NT2/D1 (cell line): ENCODE results near the gene PTPRK.

ENCODE experiments used
- SUZ12 ChIP-seq: IDR thresholded peaks from 2 replicates; pipeline ENCODE4 v1.6.1; 2011; ENCODE audit not compliant: insufficient read length, insufficient read depth; ENCODE audit errors: extremely low read depth
- ZNF274 ChIP-seq: IDR thresholded peaks from 2 replicates; pipeline ENCODE4 v1.6.1; 2011; ENCODE audit warnings: mild to moderate bottlenecking, low read depth, low read length

DNA sequence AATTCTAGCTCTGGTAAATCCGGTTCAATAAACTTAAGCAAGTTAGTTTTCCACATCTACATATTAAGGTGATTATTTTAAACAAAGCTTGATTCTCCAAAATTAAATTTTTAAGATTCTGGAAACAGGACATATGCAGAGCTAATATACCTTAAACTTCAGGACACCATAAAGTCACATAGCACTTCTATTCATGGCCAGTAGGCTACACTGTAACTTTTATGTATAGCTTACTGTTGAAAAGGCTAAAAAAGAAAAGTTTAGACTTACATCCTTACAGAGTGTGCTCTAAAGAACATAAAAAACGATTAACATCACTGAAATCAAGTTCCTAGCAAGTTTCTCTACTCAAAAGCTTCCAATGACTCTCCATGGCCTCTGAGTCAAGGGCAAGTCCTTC, 224.7 kb downstream of the PTPRK start:
- TF ChIP-seq SUZ12 (no peak), ZNF274 (no peak)
